GM19239 (cell line): ENCODE data around the gene PSKH1.
"Not testable (repeated sequence)": the region's sequence is repeated elsewhere in the genome, so short reads cannot be mapped to it uniquely, and the experiment has no call there.

Experiments
- DNase-seq: peaks from one replicate; pipeline ENCODE4 v3.0.0; 2011; ENCODE audit warnings: low spot score; ENCODE audit not compliant: insufficient read length
- FAIRE-seq: peaks from 2 replicates; lab custom pipeline; 2011; peaks lifted over from hg19 to GRCh38; lab: Jason Lieb, UNC

The PSKH1 gene

GRCh38 chr16:67884684-67885083 lies 8.4 kb upstream of the PSKH1 start, which contains the start of gene NRN1L:
NRN1L (plus strand) TSS chr16:67884885; CDS start chr16:67884904, 19 bp downstream.
- no peak for DNase-seq
- no peak for FAIRE-seq

DNA sequence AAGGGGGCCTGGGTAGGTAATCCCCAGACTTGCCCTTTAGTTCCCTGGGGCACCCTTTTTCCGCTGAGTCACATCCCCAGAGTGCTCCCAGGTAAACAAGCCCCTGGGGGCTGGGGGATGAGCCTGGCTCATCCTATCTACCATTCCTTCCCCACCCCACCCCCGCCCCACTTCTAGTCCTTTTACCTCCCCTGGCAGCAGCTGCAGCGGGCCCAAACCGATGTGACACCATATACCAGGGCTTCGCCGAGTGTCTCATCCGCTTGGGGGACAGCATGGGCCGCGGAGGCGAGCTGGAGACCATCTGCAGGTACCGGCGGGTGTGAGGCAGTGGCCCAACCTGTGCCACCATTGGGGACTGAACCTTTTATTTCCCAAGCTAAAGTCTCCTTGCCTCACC lies 7.5 kb upstream of the PSKH1 start:
- FAIRE-seq (no peak), DNase-seq (no peak)

- DNase-seq: no peak
- no peak for FAIRE-seq
Observed at GRCh38 chr16:67885976-67886375, 7.1 kb upstream of the PSKH1 start.

DNA sequence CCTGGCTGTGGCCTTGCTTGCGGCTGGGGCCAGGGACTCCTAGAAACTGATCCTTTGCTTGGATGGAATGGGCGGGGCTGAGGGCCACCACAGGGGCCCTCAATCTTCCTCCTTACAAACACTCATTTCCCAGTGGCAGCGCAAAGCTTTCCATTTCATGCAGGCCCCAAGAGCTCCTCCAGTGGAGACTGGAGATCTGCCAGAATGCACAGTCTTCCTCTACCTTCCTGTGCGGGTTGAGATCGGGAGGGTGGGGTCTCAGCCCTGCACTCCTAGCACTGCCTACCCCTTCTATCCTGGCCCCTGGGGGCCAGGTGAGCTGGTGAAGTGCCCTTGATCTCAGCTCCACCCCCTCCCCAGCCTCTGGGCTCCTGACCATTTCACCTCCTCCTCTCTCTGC lies 6.7 kb upstream of the PSKH1 start:
- DNase-seq (no peak), FAIRE-seq (no peak)

GRCh38 chr16:67888331-67888730 lies 4.7 kb upstream of the PSKH1 start:
- DNase-seq (no peak), FAIRE-seq (no peak)

DNA sequence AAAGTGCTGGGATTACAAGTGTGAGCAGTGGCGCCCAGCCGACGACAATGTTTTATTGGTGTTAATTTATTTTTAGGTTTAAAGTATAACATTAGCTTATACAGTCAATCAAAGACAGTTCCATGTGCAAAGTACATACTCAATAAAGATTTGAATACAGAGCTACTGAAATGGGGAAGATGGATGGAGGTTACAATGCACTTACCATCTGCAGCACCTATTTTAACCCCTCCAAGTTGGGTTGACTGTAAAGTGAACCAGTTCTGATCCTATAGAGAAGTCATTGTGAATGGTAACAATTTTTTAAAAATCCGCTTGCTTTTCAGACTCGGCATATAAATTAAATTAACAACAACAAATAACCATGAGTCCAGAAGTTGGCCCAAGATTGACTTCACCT lies 679 bp upstream of the PSKH1 start:
- FAIRE-seq (no peak), DNase-seq (no peak)

- DNase-seq (no peak), FAIRE-seq (no peak)
Observed at GRCh38 chr16:67893743-67894399, 817 bp downstream of the PSKH1 start.

DNA sequence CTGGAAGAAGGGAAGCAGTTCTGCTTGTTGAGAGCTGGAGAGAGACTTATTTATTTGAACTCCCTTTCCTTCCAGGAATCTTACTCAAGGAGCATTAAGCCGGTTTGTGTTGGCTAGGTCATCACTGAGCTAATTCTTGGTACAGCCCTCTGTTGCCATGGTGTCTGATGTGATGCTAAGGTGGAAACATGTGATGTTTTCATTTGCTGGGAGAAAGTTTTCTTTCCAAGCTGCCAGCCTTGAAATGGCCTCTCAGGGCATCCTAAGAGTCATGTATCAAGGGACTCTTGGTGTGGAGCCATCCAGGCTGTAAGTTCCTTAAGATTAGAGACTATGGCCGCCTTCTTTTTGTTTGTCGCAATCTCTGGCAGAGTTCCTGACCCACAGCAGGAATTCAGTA lies 4.2 kb downstream of the PSKH1 start:
- no peak for DNase-seq
- FAIRE-seq: no peak

- FAIRE-seq (no peak), DNase-seq (no peak)
Observed at GRCh38 chr16:67901734-67902133, 8.7 kb downstream of the PSKH1 start.

GRCh38 chr16:67902831-67903230 lies 9.8 kb downstream of the PSKH1 start:
- no peak for FAIRE-seq
- no peak for DNase-seq

GRCh38 chr16:67907397-67908180 lies 14.5 kb downstream of the PSKH1 start:
- FAIRE-seq: no peak
- no peak for DNase-seq

- FAIRE-seq (no peak), DNase-seq (no peak)
Observed at GRCh38 chr16:67909056-67909742, 16.1 kb downstream of the PSKH1 start.

DNA sequence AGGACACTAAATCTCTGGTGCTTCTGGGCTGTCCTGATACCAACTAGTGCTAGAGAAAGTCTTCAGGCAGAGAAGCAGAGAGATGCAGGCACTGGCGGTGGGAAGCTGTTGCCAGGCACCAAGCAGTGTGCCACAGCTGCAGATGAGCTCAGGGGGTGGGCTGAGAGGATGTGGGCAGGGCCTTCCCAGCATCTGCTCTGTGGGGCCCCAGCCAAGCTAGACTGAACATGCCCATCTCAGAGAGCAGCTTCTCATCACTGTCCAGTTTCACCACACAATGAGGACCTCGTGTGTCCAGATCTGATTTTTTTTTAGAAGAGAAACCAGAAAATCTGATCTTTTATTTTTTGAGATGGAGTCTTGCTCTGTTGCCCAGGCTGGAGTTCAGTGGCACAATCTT lies 17.1 kb downstream of the PSKH1 start:
- DNase-seq: no peak
- no peak for FAIRE-seq

DNA sequence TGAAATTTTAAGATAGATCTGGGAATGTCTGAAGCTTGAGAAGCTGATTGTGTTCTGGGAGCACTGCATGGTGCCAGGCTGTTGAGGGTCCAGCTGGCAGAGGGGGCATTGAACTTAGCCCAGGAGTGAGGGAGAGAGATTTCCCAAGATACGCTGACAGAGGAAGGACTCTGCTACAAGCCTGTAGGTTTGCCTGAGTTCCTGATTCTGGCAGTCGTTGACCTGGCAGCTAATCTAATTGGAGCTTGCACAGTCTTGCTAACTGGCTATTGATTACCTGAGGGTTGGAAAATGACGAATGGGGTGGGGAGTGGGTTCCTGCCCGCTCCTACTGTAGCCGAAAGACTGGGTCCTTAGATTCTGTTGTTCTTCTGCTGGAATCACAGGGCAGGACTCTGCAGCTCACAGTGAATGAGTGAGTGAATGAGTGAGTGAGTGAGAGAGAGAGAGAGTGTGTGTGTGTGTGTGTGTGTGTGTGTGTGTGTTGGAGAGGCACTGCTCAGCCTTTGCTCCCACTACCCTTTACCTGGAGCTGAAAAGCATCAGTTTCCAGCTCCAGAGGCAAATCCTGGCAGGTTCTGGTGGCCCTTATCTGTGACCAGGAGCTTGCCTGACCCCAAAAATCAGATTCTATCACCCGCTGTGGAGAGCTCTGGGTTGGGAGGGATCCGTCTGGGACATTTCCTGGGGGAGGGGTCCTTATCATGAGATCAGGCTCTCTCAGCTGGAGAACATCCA lies 21.9 kb downstream of the PSKH1 start:
- DNase-seq: no peak
- FAIRE-seq: no peak

GRCh38 chr16:67915496-67915769 lies 22.4 kb downstream of the PSKH1 start:
- not testable (repeated sequence) for FAIRE-seq, DNase-seq

- DNase-seq: no peak
- FAIRE-seq: no peak
Observed at GRCh38 chr16:67915831-67916723, 23.0 kb downstream of the PSKH1 start.

- FAIRE-seq: no peak
- no peak for DNase-seq
Observed at GRCh38 chr16:67917140-67917851, 24.2 kb downstream of the PSKH1 start.

- DNase-seq (no peak), FAIRE-seq (no peak)
Observed at GRCh38 chr16:67917852-67918236, 24.8 kb downstream of the PSKH1 start.

DNA sequence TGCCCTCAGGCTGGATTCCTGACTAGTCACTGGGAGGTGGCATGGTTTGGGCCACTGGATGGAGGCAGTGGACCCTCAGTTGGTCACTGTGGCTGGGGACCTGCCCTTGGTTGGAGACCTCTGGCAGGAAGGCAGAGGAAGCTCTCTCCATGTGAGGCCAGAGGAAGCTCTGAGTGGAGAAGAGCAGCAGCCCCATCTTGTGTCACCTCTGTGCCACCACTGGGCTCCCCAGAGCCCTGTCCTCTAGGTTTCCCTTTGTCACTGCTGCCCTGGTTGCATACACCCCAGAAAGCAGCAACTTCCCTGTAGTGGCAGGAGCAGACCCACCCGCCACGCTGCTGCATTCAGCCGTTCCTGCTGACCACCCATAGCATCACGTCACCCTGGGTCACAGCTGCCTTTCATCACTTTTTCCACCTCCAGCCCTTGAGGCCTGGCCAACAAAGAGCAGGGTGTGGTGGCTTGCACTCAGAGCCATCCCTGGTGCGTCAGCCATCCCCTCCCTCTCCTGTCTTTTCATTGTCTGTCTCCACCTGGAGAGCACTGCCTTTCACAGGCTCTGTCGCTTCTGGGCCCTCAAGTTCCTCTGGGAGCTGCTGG lies 26.7 kb downstream of the PSKH1 start:
- FAIRE-seq: no peak
- DNase-seq: no peak
